ENCODE data around the gene IMMT.

Gene IMMT

DNA sequence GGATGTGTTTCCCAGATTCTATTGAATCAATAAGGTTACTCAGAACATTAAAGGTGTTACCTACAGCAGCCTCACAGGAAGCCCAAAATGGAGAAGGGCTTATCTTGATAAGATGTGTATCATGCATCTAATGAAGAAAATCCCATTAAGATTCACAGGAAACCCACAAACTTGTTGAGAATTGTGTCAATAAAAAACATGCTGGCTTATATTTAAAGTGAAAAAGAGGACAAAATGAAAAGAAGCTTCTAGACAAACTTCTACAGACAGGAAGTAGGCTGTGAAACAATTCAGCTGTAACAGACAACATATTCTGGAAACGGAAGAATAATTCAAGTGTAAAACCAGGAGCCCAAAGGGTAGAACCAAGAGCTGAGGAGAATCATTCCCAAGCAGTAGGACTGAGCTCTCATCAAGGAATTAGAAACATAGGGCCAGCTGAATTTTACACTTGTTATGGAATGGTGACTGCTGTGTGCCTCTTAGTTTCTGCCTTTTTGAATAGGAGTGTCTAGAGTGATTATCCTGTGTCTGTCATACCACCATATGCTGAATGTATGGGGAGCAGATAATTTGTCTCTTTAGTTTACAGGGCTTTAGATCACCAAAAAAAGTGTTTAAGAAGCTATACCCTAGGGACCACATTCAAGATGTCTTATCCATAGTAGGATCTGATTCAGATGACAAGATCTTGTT is 9.6 kb downstream of the IMMT start:
- Histone ChIP-seq H3K4me1 (ENCODE audit: control insufficient read depth in 5 of 5, insufficient read depth in 5 of 5, low read length in 5 of 5) (peaks cover 0 to 23% (median 20%) of the 10 kb centered on the region in 5 donors), H3K9me3 (ENCODE audit: control insufficient read depth in 5 of 5, low read length in 5 of 5) (no peaks in the 10 kb centered on the region), H3K27me3 (ENCODE audit: control insufficient read depth in 5 of 5, insufficient read depth in 4 of 5, low read length in 5 of 5) (no peaks in the 10 kb centered on the region), H3K9ac (ENCODE audit: low read length in 5 of 5) (peak overlapping the region in 1 of 5 donors; percentile 21), H3K4me3 (ENCODE audit: low read depth in 1 of 5, low read length in 5 of 5) (no peak overlapping the region), H3K27ac (ENCODE audit: low read depth, low read length) (peak overlapping the region; percentile 6), H3K36me3 (ENCODE audit: control insufficient read depth in 5 of 5, insufficient read depth in 5 of 5, low read length in 5 of 5) (peaks cover 0 to 14% (median 6%) of the 10 kb centered on the region in 5 donors)

DNA sequence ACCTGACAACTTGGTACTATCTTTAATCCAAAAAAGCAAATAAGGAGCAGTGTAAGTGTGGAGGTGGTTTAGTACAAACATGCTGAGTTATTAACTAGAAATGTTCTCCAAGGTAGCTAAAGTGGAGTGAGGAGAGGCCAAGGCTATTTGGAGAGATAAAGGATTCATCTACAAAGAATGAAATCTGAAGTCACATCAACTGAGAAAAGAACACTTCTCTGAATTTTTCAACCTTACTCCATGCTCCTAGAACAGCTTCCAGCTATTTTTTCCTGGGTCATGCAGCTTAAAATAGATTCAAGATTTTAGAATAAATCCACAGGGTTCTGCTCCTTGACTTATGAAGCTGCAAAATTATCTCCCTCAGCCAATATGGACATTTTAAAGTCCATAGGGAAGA is 18.7 kb downstream of the IMMT start:
- Histone ChIP-seq H3K9me3 (ENCODE audit: control insufficient read depth in 5 of 5, low read length in 5 of 5) (no peaks in the 10 kb centered on the region), H3K4me3 (ENCODE audit: low read depth in 1 of 5, low read length in 5 of 5) (no peak overlapping the region), H3K36me3 (ENCODE audit: control insufficient read depth in 5 of 5, insufficient read depth in 5 of 5, low read length in 5 of 5) (peaks cover 34 to 52% (median 40%) of the 10 kb centered on the region in 5 donors), H3K27ac (ENCODE audit: low read depth, low read length) (no peak overlapping the region), H3K4me1 (ENCODE audit: control insufficient read depth in 5 of 5, insufficient read depth in 5 of 5, low read length in 5 of 5) (peaks cover 0 to 3% (median 0%) of the 10 kb centered on the region in 5 donors), H3K9ac (ENCODE audit: low read length in 5 of 5) (no peak overlapping the region), H3K27me3 (ENCODE audit: control insufficient read depth in 5 of 5, insufficient read depth in 4 of 5, low read length in 5 of 5) (no peaks in the 10 kb centered on the region)

DNA sequence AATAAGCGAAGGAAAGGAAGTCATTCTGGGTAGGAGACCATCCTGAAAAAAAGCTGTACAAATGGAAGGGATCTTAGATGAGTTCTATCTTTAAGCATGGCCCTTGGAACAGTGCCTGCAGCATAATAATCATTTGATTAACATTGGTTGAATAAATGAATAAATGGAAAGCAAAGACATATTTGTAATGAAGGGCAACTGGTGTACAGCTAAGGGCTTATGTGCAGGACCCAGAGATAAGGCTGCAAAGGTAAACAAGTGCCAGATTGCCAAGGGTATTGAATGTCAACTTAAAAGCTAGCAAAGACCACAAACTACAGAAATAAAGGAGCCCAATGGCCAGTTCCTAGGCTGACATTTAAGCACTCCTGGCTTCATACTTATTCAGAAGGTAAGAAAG is 19.4 kb downstream of the IMMT start:
- peaks cover 40 to 56% (median 45%) of the 10 kb centered on the region in 5 donors for H3K36me3 ChIP-seq (ENCODE audit: control insufficient read depth in 5 of 5, insufficient read depth in 5 of 5, low read length in 5 of 5)
- no peak overlapping the region for H3K4me3 ChIP-seq (ENCODE audit: low read depth in 1 of 5, low read length in 5 of 5)

DNA sequence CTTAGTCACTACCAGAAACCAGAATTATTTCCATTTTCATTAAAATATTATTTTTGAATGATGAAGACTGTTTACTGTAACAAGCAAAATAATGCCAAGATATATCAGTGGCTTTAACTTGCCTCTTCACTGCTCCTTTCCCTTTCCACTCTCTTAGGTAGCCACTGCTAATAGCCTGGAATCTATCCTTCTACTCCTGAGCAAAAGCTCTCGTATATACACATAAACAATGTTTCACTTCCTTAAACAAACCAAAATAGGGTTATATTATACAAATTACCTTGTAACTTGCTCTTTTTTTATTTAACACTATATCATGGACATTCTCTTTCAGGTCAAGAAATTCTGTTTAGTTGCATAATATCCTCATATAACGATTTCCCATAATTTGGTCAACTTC is 20.8 kb downstream of the IMMT start:
- Histone ChIP-seq H3K9me3 (ENCODE audit: control insufficient read depth in 5 of 5, low read length in 5 of 5) (no peaks in the 10 kb centered on the region), H3K27me3 (ENCODE audit: control insufficient read depth in 5 of 5, insufficient read depth in 4 of 5, low read length in 5 of 5) (no peaks in the 10 kb centered on the region), H3K4me1 (ENCODE audit: control insufficient read depth in 5 of 5, insufficient read depth in 5 of 5, low read length in 5 of 5) (peaks cover 0 to 3% (median 0%) of the 10 kb centered on the region in 5 donors), H3K9ac (ENCODE audit: low read length in 5 of 5) (no peak overlapping the region), H3K27ac (ENCODE audit: low read depth, low read length) (no peak overlapping the region), H3K4me3 (ENCODE audit: low read depth in 1 of 5, low read length in 5 of 5) (no peak overlapping the region), H3K36me3 (ENCODE audit: control insufficient read depth in 5 of 5, insufficient read depth in 5 of 5, low read length in 5 of 5) (peaks cover 44 to 63% (median 54%) of the 10 kb centered on the region in 5 donors)

More for the DNA sequence above, 19.4 kb downstream of the IMMT start:
- no peaks in the 10 kb centered on the region for H3K27me3 ChIP-seq (ENCODE audit: control insufficient read depth in 5 of 5, insufficient read depth in 4 of 5, low read length in 5 of 5)
- peaks cover 0 to 3% (median 0%) of the 10 kb centered on the region in 5 donors for H3K4me1 ChIP-seq (ENCODE audit: control insufficient read depth in 5 of 5, insufficient read depth in 5 of 5, low read length in 5 of 5)
- no peaks in the 10 kb centered on the region for H3K9me3 ChIP-seq (ENCODE audit: control insufficient read depth in 5 of 5, low read length in 5 of 5)
- no peak overlapping the region for H3K9ac ChIP-seq (ENCODE audit: low read length in 5 of 5)
- H3K27ac ChIP-seq (ENCODE audit: low read depth, low read length) = no peak overlapping the region

DNA sequence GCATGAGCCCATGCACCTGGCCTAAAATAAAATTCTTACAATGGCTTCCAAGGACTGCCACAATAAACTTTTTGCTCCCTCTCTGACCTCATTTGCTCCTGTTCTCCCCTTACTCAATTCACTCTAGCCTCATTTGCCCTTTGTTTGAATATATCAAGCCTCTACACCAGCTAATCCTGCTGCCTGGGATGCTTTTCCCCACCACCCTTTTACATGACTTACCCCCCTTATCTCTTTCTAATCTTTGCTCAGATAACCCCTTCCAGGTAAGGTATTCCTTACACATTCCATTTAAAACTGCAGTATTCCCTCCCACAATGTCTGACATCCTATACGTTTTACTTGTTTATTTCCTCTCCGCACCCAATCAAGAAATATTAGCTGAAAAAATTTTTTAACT is 22.7 kb downstream of the IMMT start:
- Histone ChIP-seq H3K4me3 (ENCODE audit: low read depth in 1 of 5, low read length in 5 of 5) (no peak overlapping the region), H3K9ac (ENCODE audit: low read length in 5 of 5) (no peak overlapping the region), H3K27ac (ENCODE audit: low read depth, low read length) (no peak overlapping the region), H3K36me3 (ENCODE audit: control insufficient read depth in 5 of 5, insufficient read depth in 5 of 5, low read length in 5 of 5) (peaks cover 45 to 60% (median 50%) of the 10 kb centered on the region in 5 donors), H3K4me1 (ENCODE audit: control insufficient read depth in 5 of 5, insufficient read depth in 5 of 5, low read length in 5 of 5) (peaks cover 0 to 3% (median 0%) of the 10 kb centered on the region in 5 donors), H3K9me3 (ENCODE audit: control insufficient read depth in 5 of 5, low read length in 5 of 5) (no peaks in the 10 kb centered on the region), H3K27me3 (ENCODE audit: control insufficient read depth in 5 of 5, insufficient read depth in 4 of 5, low read length in 5 of 5) (no peaks in the 10 kb centered on the region)

DNA sequence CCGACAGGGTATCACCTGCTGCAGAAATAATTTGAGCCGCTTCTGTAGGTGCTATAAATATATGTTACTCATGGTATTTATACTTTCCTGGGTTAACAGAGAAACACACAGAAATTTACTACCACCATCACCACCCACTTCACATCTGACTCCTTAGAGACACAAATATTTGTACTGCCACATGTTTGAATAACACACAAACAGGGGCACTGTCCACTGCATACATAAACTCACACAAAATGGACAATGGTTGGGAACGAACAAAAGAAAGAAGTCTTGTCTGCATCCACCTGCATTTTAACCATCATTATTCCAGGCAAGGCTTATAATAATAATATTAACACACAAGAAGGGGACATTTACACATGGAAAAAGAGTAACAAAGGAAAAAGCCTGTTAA is 24.0 kb downstream of the IMMT start:
- Histone ChIP-seq H3K27me3 (ENCODE audit: control insufficient read depth in 5 of 5, insufficient read depth in 4 of 5, low read length in 5 of 5) (no peaks in the 10 kb centered on the region), H3K4me3 (ENCODE audit: low read depth in 1 of 5, low read length in 5 of 5) (no peak overlapping the region), H3K4me1 (ENCODE audit: control insufficient read depth in 5 of 5, insufficient read depth in 5 of 5, low read length in 5 of 5) (peaks cover 0 to 3% (median 0%) of the 10 kb centered on the region in 5 donors), H3K36me3 (ENCODE audit: control insufficient read depth in 5 of 5, insufficient read depth in 5 of 5, low read length in 5 of 5) (peaks cover 38 to 67% (median 44%) of the 10 kb centered on the region in 5 donors), H3K27ac (ENCODE audit: low read depth, low read length) (no peak overlapping the region), H3K9ac (ENCODE audit: low read length in 5 of 5) (no peak overlapping the region), H3K9me3 (ENCODE audit: control insufficient read depth in 5 of 5, low read length in 5 of 5) (no peaks in the 10 kb centered on the region)

DNA sequence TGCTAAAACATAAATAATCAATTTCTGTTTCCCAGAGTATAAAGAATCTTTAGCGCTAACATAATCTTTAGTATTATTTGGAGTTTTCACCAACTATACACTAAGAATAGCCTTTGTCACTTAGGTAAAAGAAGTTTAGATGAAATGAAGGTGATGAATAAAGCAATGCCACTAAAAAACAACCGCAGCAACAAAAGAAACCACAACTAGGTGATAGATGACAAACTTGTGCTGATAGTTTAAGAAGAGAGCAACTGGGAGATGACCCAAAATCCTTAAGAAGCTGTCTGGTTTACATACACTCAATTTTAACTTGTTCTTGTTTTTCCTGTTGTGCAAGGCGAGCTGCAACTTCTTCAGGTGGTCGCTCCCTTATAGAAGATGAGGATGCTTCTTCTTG is 24.8 kb downstream of the IMMT start:
- Histone ChIP-seq H3K9ac (ENCODE audit: low read length in 5 of 5) (no peak overlapping the region), H3K9me3 (ENCODE audit: control insufficient read depth in 5 of 5, low read length in 5 of 5) (no peaks in the 10 kb centered on the region), H3K4me1 (ENCODE audit: control insufficient read depth in 5 of 5, insufficient read depth in 5 of 5, low read length in 5 of 5) (peaks cover 0 to 3% (median 0%) of the 10 kb centered on the region in 5 donors), H3K27me3 (ENCODE audit: control insufficient read depth in 5 of 5, insufficient read depth in 4 of 5, low read length in 5 of 5) (no peaks in the 10 kb centered on the region), H3K4me3 (ENCODE audit: low read depth in 1 of 5, low read length in 5 of 5) (no peak overlapping the region), H3K36me3 (ENCODE audit: control insufficient read depth in 5 of 5, insufficient read depth in 5 of 5, low read length in 5 of 5) (peaks cover 30 to 67% (median 48%) of the 10 kb centered on the region in 5 donors), H3K27ac (ENCODE audit: low read depth, low read length) (no peak overlapping the region)

DNA sequence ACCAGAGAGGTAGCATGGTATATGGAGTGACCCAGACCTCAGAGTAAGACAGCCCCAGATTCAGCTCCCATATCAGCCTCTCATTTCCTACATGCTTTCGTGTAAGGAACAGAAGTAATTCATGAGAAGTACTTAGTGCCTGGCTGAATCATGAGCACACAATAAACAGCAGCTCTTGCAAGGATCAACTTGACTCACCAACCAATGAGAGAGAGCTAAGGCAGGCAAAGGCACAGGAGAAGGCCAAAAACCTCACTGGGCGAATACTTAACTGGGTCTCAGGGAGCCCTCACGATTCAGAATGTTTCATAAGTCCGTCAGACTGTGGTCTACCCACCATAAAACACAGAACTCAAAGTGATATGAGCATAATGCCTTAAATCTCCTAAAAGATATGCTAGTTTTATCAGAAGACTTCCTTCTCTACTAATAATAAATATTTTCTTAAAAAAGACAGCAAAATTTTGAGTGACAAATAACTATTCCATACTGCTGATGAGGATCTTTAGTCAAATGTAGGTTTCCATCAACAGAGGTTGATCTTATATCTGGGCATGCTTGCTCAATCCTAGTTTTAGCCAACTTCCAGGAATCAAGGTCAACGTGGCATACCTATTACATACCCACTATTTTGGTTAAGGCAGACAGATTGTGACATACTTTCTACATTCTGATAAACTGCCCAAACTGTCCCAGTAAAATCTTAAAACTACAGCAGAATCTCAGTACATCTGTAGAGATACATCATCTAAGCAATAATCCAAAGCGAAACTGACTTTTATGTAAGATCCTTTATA is 34.9 kb downstream of the IMMT start:
- no peaks in the 10 kb centered on the region for H3K9me3 ChIP-seq (ENCODE audit: control insufficient read depth in 5 of 5, low read length in 5 of 5)
- H3K4me3 ChIP-seq (ENCODE audit: low read depth in 1 of 5, low read length in 5 of 5) = no peak overlapping the region
- H3K27me3 ChIP-seq (ENCODE audit: control insufficient read depth in 5 of 5, insufficient read depth in 4 of 5, low read length in 5 of 5) = no peaks in the 10 kb centered on the region
- H3K27ac ChIP-seq (ENCODE audit: low read depth, low read length) = no peak overlapping the region
- no peaks in the 10 kb centered on the region for H3K4me1 ChIP-seq (ENCODE audit: control insufficient read depth in 5 of 5, insufficient read depth in 5 of 5, low read length in 5 of 5)
- peaks cover 45 to 86% (median 76%) of the 10 kb centered on the region in 5 donors for H3K36me3 ChIP-seq (ENCODE audit: control insufficient read depth in 5 of 5, insufficient read depth in 5 of 5, low read length in 5 of 5)
- H3K9ac ChIP-seq (ENCODE audit: low read length in 5 of 5) = no peak overlapping the region

DNA sequence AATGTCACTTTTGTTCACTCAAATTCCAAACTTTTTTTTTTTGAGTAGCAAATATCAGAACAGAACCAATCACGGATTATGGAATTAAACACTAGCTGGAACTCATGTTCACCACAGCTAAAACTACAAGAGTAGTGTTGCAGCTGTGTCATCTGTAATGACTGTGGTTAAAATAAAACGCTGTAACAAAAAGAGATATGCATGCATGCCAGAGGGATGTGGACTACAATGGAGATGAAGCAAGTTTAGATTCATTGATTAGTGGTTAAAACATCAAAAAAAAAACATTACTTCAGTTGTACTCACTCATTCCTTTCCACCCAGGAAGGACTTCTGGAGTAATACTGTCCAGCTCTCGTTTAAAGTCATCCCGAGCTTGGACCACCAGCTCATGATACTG is 37.0 kb downstream of the IMMT start:
- Histone ChIP-seq H3K27ac (ENCODE audit: low read depth, low read length) (no peak overlapping the region), H3K36me3 (ENCODE audit: control insufficient read depth in 5 of 5, insufficient read depth in 5 of 5, low read length in 5 of 5) (peaks cover 38 to 77% (median 72%) of the 10 kb centered on the region in 5 donors)

DNA sequence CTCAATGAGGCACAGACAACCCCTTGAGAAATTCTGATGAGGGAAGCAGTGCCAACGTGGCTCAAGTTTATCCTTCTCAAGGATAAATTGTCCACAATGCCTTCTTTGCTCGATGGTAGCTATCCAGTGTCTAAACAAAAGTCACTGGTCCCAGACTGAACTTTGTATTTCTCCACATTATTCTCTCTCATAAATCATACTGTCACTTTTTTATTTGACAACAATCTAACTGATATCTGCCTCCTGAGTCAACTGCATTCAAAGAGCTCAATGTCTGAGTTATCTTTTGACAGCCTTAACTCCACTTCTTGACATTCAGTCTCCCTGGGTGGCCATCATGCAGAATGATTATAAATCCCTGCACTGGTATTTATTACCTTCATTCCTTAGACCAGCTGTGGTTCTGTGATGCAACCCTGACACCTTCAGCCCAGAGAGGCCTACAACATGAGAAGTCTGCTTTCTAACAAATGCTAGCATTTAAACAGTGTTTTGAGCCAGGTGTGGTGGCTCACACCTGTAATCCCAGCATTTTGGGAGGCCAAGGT is 38.2 kb downstream of the IMMT start:
- Histone ChIP-seq H3K4me1 (ENCODE audit: control insufficient read depth in 5 of 5, insufficient read depth in 5 of 5, low read length in 5 of 5) (no peaks in the 10 kb centered on the region), H3K27me3 (ENCODE audit: control insufficient read depth in 5 of 5, insufficient read depth in 4 of 5, low read length in 5 of 5) (no peaks in the 10 kb centered on the region), H3K9ac (ENCODE audit: low read length in 5 of 5) (no peak overlapping the region), H3K9me3 (ENCODE audit: control insufficient read depth in 5 of 5, low read length in 5 of 5) (no peaks in the 10 kb centered on the region), H3K27ac (ENCODE audit: low read depth, low read length) (no peak overlapping the region), H3K36me3 (ENCODE audit: control insufficient read depth in 5 of 5, insufficient read depth in 5 of 5, low read length in 5 of 5) (peaks cover 44 to 73% (median 65%) of the 10 kb centered on the region in 5 donors), H3K4me3 (ENCODE audit: low read depth in 1 of 5, low read length in 5 of 5) (no peak overlapping the region)

More for the DNA sequence above, 37.0 kb downstream of the IMMT start:
- Histone ChIP-seq H3K9me3 (ENCODE audit: control insufficient read depth in 5 of 5, low read length in 5 of 5) (no peaks in the 10 kb centered on the region), H3K4me3 (ENCODE audit: low read depth in 1 of 5, low read length in 5 of 5) (no peak overlapping the region), H3K27me3 (ENCODE audit: control insufficient read depth in 5 of 5, insufficient read depth in 4 of 5, low read length in 5 of 5) (no peaks in the 10 kb centered on the region), H3K4me1 (ENCODE audit: control insufficient read depth in 5 of 5, insufficient read depth in 5 of 5, low read length in 5 of 5) (no peaks in the 10 kb centered on the region), H3K9ac (ENCODE audit: low read length in 5 of 5) (no peak overlapping the region)

All from subcutaneous abdominal adipose tissue (tissue), 5 donors.